GM20431 (cell line): ENCODE results near the gene MPZL1.

ENCODE experiments used
- in situ Hi-C: fragments of 300-500 bp; cut with MseI, MboI; formaldehyde crosslinking; loops from one replicate; pipeline ENCODE4 v1.15.0; 2020; ENCODE audit warnings: low sequenced_read_pairs; ENCODE audit not compliant: unreplicated experiment

The MPZL1 gene

DNA sequence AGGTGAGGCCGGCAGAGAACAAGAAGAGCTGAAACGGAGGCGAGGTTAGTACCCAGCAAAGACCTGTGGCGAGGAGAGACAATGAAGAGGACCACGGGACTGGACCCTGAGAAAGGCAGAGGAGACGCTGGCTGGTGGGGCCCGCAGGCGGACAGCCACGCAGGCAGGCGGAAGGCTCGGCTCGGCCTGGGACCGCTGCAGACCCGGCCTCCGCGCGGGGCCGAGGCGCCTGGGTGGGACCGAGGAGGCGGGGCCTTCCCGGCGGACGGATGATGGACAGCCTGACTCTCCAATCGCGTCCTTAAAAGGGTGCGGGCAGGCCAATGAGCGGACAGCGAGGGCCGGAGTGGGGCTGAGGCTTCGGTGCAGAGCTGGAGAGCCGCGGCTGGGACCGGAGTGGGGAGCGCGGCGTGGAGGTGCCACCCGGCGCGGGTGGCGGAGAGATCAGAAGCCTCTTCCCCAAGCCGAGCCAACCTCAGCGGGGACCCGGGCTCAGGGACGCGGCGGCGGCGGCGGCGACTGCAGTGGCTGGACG, at the start of gene MPZL1:
Gene MPZL1, plus strand, starts transcription at position 366 of the 535 bp plus-strand sequence. CDS start 170 bp downstream, outside the sequence.
- in situ Hi-C loops = no loop called here

DNA sequence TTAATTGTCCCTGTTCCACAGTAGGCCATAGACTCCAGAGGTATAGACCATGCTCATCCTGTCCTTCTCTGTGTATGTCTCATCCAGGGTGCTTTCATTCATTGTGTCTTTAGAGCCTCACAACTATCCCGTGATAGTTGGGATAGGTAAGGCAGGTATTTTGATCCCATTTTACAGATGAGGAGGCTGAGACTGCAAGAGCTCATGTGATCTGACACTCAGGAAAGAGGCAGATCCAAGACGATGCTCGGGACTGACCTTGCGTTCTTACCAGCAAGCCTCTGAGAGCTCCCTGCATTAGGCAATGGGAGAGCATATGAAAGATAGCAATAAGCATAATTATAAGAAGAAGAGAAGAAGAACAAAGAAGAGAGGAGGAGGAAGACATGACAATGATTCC, 49.0 kb upstream of the MPZL1 start:
- in situ Hi-C loops = no loop called here

DNA sequence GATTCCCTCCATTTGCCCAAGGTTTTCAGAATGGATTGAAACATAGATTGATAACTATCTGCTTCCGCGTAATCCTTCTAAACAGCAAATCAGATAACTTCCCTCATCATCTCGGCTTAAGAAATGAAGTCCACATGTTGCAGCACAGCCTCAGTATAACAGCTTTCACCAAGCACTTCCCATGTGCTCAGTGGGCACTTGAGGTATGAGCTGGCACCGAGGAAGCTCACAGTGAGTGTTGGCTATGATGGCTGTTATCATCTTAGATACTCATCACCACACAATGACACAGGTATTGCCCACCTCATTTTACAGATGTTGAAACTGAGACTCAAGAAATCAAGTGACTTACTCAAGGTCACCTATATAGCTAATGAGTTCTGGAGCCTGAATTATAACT, 48.5 kb upstream of the MPZL1 start:
- in situ Hi-C loops = no loop called here

DNA sequence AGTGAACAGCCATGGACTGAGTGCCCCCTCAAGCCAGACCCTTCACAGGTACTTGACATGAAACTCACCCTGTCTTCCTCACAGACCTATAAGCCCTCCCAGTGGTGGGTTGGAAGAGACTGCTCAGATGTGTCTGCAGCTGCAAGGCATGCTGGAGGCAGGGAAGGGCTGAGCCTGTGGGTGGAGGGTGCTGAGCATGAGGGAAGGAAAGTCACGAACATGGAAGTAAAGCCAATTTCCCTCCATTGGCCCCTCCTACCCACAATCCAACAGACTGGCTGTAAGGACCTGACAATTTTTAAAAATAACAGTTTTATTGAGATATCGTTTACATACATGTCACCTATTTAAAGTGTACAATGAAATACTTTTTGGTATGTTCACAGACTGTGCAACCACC, 47.6 kb upstream of the MPZL1 start:
- in situ Hi-C loops = no loop called here

DNA sequence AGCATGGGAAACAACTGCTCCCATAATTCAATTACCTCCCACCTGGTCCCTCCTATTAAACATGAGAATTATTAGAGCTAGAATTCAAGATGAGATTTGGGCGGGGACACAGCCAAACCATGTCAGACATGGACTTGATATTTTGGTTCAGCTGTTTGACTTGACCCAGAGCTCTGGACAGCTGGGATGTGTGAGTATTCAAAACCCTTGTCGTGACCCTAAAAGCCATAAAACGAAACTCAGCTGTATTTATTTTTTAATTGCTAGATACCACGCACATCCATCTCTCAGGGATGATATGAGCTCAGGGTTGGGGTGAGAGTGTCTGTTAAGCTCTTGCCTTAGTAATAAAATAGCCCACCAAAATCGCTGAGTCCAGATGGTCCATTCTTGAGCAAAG, 46.3 kb upstream of the MPZL1 start:
- in situ Hi-C loops = no loop called here

DNA sequence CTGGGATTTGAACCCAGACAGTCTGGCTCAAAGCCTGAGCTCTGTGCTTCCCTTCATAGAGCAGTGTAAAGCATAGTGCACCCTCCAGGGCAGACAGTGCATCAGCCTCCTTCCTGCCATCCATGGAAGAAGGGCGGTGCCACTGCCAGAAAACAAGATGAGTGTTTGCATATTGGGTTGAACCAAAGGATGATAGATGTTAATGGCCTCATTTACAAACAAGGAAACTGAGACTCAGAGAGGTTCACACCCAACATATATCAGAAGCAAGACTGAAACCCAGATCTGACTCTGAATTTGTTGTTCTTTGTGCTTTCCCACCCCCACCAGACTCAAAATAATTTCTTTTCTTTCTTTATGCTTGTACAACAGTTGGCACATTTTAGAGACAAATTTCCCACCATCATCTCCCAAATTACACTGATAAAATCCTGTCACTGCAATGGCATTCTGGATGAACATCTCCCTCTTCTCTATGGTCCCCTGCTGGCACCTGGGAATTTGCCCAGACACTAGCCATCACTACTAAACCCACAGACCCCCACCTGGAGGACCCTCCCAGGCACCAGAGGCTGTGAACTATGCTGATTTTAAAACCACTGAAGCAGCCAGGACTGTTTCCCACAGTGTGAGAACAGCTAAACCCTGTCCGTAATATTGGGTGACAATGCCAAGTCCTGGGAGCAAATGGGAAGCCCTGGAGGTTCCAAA, 45.4 kb upstream of the MPZL1 start:
- in situ Hi-C loops = no loop called here

DNA sequence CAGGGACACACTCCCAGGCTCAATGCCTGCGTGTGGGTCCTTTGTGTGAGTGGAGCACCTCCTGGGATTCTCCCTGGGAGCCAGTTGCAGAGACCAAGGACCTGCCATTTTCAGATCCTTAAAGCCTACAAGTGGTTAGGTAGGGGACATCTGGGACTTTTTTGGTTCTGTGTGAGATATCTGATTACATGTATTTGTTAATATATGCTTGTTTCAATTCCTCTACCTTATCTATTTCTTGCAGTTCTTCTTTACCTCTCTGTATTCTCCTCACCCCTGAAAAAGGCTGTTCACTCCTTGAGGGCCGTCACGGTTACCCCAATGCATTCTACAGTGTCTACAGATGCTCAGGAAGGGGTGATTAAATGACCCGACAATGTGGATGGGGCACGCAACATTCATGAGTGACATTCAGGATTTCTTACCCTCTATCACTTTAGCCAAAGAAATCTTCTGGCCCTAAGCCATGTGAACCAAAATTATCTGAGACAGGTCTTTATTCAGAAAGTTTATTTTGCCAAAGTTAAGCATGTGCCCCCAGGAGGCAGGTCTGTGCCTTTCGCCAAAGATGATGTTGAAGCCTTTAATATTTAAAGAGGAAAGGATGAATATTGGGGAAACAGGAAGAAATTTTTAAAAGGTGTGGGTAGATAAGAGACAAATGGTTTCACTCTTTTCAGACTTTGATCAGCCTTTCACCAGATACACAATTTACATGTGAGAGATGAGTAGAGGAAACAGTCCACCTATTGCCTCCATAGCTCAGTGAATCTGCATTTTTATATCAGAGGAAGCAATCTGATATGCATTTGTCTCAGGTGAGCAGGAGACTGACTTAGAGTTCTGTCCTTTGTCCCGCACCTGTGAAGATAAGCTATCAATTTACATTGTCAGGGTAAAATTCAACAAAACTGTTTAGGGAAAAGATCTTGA, 44.6 kb upstream of the MPZL1 start:
- in situ Hi-C loops = no loop called here

DNA sequence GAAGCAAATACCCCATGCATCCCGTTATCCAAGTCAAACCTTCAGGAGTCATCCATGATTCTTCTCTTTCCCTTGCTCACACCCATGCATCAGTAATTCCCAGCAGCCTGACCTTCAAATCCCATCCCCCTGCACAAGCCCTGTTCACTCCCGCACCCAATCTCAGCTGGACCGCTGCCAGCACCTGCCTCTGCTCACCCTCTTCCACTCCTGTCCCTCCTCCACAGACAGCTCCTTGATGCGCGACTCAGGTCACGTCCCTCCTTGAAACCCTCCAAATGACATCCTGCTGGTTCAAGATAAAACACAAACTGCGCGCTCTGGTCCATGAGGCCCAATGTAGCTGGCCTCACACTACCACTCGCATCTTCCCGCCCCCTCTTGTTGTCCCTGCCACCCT, 43.4 kb upstream of the MPZL1 start:
- in situ Hi-C loops = no loop called here

DNA sequence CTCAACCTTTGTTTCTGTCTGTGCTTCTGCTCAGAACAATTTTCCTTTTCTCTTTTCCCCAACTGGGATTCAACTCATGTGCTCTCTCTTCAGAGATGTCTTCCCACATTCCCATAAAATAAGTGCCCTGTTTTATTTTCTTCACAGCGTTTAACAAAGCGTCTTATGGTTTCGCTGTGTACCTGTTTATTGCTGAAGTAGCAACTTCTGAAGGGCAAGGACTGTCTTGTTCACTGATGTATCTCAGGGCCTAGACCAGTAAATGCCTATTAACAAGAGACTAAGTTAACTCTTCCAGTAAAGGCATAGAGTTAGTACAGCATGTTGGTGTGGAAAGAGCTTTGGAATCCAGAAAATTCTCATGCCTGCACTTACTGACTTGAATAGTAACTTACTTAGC, 42.9 kb upstream of the MPZL1 start:
- in situ Hi-C loops = no loop called here

DNA sequence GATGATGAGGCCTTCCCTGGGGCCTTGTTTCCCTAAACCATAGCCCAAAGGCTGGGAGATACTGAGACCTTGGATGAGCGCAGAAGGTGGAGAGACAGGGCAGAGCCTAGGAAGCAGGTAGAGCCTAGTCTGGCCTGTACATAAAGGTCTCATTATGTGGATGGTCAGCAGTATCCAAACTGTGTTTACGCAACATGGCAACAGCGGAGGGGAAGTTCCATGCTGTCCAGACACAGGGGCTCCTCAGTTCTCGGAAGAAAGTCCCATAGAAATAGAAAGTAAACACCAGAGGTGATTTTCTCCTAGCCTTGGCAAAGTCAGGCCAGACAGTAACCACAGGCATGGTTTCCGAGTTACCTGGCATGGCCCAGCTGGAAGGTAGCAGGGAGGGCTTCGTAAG, 42.1 kb upstream of the MPZL1 start:
- in situ Hi-C loops = no loop called here

DNA sequence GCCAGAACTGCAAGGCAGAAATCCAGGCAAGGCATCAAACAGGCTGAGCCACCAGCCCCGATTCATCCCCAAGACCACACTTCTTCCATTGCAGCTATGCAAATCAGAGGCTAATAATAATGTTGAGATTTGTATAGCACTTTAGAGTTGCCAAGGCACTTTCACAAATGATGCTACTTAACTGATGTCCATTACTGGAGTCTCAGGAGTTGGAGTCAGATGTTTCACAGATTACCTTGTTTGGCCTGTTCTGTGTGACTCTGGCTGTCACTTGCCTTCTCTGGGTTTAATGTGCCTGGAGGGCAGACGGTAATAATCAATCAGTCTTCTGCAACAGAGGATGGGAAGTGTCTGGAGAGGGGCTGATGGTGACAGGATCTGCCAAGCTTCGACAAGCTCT, 40.8 kb upstream of the MPZL1 start:
- in situ Hi-C loops = no loop called here

DNA sequence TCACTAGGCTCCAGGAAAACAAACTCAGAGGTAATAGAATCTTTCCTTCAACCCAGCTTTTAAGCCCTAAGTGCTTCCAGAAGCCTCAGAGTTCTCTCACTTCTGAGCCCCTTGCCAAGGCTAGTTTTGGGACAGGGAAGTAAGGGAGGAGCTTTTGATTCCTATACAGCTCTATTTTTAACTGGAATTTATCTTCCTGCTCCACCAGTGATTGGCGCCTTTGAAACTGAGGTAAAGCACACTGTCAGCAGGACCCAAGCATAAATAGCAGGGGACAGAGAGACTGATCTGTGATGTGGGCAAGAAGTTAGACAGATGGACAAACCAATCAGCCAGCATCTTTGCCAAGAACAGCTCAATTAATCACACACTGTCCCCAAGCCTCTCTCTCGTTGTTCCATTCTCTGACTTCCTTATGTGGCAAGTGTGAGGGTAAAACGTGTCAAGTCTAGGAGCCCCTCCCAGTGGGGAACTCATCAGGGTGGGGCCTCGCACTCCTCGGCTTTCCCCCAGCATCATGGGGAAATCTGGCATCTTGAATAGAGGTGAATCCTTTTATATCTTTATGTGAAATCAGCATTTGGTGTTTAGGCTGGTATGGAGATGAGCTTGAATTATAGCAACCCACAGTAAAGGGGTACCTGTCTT, 40.2 kb upstream of the MPZL1 start:
- in situ Hi-C loops = no loop called here

DNA sequence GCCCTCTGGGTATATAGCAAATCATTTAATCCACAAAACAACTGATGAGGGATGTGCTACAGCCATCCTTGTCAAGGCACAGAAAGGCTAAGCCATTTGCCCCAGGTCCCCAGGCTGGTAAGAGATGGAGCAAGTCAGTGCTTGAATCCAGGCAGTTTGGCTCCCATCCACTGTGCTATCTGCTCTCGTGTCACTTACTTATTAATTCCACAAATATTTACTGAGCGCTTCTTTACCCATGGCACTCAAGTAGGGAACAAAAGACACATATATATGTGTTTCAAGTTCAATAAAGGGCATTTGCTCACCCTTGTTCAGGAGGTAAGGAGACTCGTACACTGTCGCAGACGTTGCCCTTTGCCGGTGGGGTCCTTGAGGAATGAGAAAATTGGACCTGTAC, 38.6 kb upstream of the MPZL1 start:
- in situ Hi-C loops = no loop called here

DNA sequence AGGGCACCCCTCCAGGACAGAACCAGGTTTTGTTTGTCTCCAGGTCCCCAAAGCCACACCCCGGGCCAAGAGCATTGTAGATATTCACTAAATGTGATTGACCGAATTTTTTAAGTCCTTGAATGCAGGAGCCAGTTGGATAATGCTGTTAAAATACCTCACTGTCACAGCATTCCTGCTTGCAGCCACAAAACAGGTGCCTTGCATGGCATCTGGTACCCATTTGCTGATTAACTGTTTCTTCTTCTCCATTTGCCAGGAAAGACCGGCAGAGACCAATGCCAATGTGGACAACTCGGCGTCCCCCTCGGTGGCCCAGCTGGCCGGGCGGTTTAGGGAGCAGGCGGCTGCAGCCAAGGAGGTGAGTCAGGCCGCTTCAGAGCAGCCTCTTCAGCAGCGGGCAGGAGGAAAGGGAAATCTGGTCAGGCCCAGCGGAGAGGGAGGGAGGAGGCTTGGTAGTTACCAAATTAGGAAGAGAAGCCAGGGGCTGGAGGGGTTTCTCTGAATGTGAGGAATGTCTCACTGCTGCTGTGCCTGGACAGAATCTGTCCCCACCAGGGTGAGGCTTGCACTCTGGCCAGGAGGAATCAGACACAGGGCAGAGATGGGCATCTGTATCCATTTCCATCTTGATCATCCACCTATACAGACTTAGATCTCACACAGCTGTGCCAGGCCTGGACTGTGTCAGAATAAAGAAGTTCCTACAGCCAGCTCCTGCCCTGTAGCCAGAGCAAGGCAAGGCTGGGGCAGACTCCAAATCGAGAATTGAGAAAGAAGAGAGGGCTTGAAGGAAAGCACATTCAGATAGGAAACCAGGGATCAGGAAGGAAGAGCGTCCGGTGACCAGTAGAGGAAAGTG, 37.9 kb upstream of the MPZL1 start:
- in situ Hi-C loops = no loop called here

DNA sequence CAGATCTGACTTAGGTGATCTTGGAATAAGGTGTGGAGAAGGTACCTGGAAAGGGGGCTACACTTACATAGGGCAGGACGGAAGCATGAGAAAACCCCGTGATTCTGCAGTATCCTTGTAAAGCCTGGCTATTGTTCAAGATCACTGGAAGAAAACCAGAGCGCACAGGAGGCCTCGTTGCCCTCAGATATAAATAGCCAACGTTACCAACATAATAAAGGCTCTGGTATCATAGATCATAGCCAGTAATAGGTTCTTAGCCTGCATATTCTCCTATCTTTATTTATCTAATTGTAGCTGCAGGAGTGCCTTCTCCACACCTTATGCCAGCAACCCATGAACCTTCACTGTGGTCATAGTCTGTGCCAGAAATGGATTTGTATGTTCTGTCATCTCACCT, 35.9 kb upstream of the MPZL1 start:
- in situ Hi-C loops = loop anchor here (5.0 kb wide), 1 partner anchor 84 kb away; no protein-coding TSS in a partner anchor

DNA sequence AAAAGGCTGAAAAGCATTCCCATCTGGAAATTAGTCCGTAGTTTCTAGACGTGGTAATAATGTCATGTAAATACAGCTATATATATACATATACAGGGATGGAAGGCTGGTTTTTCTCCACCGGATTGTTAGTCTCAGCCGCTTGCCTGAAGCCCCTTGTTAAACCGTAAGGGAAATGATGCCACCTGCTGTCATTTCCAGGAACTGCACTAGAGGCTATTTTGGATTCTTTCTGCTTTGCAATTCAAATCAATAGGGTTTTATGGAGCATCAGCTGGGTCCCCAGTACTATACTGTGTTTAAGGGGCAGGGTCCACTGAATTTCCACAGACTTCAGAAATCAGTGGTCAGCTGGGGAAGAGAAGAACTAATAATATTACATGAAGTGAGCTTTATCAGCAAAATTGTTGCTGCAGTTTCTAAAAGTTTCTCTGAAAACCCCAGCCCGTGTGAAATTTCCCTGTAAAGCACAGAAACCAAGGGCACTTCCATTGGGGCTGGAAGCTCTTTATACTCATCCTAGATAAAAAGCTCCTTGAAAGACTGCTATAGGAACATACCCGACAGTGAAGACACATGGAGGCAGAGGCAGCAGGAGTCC, 33.8 kb upstream of the MPZL1 start:
- in situ Hi-C loops = loop anchor here (5.0 kb wide), 1 partner anchor 86 kb away; no protein-coding TSS in a partner anchor

DNA sequence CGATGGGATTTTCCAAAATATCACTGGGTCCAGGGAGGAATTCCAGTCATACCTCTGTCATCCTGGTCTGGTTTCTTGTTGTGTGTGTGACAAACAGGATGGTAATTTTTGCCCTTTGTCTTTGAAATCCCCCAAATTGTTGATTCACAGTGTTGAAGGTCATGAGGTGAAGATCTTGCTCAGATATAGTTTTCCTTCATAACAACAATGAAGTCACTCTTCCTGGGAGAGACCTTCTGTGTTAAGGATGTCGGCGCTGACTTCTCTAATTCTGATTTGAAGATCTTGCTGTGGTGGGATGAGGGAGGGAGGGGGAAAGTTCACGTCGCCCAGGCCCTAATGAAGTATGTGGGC, 32.2 kb upstream of the MPZL1 start:
- in situ Hi-C loops = loop anchor here (5.0 kb wide), 1 partner anchor 87 kb away; no protein-coding TSS in a partner anchor

DNA sequence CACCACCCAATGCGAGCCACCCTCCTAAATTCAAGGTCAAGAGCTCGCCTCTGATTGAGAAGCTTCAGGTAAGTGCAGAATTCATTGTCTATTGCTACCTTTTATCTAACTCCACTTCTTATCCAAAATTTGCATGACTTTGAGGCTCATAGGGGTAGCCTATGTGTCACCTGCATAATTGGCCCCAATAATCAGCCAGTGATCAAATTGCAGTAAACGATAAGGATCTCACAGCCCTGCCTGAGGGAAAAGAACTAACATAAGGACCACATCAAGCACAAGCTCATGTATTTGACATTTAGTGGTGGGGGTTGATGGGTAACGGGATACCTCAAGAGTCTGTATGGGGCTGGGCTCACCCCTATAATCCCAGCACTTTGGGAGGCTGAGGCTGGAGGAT, 31.7 kb upstream of the MPZL1 start:
- in situ Hi-C loops = no loop called here

DNA sequence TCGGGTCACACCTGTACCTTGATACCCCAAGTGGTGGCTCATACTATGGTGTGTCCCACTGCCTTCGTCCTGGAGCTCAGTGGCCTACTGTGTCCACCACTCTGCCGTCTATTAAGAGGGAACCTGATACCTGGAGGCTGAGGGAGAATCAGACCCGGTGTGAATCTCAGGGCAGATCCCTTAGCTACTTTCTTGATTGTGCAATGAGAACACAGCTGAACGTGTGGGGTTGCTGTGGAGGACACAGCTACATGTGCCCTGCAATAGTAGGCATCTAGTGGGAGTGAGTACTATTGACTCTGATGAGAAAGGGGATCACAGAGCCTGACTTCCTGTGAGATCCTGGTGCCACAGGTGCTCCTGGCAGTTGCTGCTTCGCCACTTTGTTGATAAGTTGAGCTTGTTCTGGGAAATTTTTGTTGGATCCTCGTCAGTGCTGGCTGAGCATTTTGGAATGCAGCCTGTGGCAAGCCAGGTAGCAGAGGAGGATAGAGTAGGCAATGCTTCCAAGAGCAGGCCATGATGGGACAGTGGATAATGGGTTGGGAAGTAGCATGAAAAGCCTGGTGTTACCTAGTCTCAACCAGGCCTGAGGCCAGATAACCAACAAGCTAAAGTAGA, 28.2 kb upstream of the MPZL1 start:
- in situ Hi-C loops = no loop called here
